CD4-positive, alpha-beta T cell treated with Interleukin-12 subunit alpha and Interleukin-12 subunit beta, for 1 hour (primary cell): ENCODE measurements around the gene FAM120A.

Experiments
- DNase-seq: peaks from one replicate; pipeline ENCODE4 v3.0.0-alpha.2; 2020

FAM120A gene

DNA sequence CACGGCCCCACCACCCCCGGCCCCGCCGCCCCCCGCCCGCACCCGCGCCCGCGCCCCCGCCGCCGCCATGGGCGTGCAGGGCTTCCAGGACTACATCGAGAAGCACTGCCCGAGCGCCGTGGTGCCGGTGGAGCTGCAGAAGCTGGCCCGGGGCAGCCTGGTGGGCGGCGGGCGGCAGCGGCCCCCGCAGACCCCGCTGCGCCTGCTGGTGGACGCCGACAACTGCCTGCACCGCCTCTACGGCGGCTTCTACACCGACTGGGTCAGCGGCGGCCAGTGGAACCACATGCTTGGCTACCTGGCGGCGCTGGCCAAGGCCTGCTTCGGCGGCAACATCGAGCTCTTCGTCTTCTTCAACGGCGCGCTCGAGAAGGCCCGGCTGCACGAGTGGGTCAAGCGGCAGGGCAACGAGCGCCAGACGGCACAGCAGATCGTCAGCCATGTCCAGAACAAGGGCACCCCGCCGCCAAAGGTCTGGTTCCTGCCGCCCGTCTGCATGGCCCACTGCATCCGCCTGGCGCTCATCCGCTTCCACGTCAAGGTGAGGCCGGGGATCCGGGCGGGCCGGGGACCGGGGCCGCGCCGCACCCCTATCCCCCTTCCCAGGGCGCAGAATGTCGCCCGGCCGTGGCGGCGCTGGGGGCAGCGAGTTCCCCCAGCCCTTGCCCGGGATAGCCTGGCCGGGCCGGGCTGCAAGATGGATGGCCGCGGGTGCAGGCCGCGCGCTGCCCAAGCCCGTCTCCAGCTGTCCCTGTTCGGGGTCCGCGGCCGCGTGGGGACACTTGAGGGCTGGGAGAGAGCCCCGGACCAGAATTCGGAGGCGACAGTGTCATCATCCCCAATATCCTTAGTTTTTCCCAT is 594 bp downstream of the FAM120A start:
- peak; percentile 42 for DNase-seq

DNA sequence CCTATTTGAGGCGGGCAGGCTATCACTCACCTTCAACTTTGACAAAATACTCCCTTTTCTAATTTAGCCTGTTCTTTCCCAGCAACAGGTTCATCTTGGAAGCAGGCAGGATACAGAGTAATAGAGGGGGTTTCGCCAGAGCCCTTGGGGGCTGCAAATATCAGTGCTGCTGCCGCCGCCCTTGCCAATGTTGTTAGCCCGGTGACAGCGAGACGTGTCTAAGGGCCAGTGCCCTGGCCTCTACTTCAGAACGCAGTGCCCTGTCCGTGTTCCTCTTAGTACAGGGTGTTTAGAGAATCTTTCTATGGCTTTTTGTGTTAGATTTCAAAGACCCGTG is 1.2 kb downstream of the FAM120A start:
- DNase-seq = no peak

DNA sequence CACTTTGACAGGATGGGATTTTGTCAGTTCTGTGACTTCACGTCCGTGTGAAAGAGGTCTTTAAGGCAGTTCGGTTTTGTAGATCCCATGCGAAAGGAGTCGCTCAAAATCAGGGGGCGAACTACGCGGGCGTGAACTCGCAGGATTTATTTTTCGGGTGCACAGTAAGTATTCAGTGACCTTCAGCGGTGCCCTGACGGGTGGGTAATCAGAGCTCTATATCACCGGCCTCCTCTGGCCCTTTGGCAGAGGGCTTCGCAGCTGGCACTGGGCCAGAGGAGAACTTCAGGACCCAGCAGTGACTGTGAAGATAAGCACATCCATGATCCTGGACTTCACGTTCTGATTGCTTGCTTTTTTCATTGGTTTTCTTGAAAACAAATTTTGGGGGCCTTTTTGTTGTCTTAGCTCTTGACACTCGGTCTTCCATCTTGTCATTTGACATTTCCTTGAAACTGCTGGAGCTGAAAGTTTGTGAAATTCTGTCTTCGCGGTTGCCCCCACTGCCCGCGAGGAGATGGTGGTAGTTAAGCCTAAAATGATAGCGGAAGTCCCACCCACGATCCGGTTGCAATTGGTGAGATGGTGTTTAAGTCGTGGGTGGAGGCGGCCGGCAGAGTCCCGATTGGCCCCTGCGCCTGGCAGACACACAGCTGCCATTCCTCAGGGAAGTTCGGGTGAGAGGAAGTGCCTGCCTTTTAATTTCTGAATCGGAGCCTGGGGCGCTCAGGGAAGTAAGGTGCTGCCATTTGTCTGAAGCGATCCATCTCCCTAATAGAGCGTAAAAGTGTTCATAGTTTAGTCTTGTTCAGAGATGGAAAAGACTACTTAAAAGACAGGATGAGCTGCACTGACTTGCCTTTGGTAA is 1.8 kb downstream of the FAM120A start, which contains the start of gene FAM120AOS:
FAM120AOS (minus strand) TSS at position 535 of the 868 bp plus-strand sequence. CDS start 872 bp downstream, outside the sequence.
- DNase-seq = peak; percentile 85

DNA sequence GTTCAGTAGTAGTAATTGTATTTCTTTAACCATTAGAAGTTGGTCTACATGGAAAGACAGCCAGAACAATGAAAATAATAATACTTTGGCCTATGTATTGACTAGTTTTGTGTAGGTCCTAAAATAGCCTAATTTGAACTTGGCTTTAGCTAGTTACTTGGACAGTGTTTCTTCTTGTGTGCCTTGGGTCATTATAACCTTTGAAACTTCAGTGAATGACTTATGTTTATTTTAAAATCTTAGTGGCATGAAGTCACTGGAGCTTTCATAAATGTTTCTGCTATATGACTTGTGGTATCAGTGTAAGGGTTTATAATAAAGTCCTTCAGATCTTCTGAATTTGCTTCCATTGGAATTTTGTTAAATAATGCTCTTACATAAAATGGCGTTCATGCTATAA is 4.5 kb downstream of the FAM120A start:
- DNase-seq = no peak

DNA sequence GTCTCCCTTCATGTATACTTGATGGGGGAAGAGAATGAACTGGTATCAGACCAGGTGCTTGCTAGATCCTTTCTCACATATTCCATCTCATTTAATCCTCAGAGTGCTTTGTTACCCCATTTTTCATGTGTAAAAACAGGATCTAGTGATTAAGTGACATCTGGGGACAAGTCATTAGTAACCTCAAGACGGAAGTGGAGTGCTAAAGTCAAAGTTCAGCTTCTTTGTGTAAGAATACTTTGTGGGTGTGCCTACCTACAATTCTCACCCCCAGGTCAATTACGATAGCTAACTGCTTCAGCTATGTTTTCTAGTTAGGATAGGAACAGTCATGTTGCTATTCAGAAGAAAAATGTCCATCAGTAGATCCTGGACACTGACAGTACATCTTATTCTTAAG is 5.0 kb downstream of the FAM120A start:
- DNase-seq = peak; percentile 29

DNA sequence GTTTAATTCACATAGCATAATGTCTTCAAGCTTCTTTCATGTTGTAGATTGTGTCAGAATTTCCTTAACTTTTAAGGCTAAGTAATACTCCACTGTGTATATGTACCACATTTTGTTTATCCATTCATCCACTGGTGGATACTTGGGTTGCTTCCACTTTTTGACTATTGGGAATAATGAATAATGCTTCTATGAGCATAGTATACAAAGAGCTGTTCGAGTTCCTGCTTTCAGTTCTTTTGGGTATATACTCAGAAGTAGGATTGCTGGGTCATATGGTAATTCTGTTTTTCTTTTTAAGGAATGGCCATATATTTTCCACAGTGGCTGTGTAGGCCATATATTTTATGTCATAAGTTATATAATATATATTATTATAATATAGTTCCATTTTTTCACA is 5.5 kb downstream of the FAM120A start:
- DNase-seq = no peak

DNA sequence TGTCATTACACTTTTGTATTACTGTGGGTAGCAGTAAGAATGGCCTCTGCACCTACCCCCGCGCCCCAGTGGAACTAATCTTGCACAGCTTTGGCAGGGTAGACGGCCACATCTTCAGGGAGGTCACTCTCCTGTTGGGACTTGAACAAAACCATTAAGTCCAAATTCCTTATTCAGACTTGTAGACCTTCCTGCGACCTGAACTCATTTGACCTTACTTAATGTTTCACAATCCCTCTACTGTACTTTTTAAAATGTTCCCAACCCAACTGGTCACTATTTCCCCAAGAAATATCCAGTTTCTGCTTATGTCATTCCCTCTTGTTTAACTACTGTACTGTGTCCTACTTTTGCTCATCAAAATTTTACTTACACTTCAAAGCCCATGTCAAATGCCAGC is 7.2 kb downstream of the FAM120A start:
- no peak for DNase-seq

DNA sequence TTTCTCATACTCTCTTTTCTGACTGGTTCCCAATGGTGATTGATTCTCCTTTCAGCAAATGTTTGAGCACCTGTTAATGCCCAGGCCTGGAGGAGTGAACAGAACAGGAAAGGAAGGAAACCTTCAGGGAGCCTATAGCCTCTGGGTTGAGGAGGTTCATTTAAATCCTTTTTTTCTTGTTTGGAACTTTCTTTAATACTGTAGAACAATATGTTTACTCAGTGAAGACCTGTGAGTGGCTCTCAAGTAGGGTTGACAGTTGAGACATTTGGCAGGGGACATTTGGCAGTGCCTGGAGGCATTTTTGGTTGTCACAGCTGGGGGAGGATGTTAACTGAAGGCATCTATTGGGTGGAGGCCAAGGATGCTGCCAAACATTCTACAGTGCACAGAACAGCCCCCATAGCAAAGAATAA is 8.0 kb downstream of the FAM120A start:
- no peak for DNase-seq

DNA sequence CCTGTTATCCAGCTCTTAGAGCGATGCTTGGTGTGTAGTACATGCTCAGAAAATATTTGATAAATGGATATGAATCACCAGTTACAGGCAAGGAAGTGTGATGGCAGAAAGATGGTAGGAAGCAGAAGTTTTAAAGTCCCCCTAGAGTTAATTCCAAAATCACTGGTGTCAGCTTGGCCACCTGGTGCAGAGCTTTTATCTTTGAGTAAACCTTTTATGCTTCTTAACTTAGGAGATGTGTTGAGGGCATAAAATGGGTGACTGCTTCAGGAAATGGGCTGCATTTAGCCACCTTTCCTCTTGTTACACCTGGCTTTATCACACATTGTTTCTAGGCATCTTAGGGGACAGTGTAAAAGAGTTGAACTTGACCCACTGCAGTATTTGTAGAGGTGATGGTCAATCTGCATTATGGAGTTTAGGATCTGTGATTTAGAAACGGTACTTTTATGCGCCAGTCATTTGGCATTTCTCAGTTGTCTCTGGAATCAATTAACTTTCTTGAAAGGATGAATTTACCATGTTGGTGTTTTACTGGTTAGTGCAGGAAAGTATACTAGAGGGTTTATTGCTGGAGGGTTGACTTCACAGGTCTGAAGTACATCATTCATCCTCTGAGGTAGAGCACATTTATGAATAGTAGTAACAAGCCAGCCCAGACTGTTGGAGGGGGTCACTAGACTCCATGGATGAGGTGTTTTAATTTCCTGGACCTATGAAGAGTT is 9.4 kb downstream of the FAM120A start:
- no peak for DNase-seq

DNA sequence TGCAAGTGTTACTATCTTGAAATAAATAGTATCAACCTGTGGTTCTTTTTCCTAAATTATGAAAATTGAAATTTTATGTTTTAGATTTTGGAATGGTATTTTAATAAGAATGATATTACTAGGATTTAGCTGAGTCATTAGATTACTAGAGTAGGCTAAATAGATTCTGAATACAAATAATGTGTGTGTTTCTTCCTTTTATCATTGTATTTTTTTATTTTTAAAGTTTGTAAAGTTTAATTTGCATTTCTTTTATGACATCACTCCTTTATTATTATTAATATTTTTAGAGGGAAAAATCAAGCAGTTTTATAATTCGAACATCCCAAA is 9.9 kb downstream of the FAM120A start:
- DNase-seq = no peak

DNA sequence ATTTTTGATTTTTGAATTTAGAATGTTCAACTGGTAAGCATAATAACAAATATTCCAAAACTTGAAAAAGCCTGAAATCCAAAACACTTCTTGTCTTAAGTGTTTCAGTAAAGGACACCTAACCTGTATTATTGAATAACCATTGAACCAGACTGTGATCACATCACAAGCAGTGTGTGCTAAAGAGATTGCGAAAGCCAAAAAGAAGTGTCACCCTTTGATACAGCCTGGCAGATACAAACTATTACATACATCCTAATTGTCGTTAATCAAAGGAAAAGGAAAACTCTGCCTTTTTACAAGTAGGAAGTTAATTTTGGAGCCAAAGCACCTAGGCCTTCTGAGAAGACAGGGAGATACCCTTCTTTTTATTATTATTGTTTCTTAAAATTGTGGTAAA is 10.3 kb downstream of the FAM120A start:
- no peak for DNase-seq

DNA sequence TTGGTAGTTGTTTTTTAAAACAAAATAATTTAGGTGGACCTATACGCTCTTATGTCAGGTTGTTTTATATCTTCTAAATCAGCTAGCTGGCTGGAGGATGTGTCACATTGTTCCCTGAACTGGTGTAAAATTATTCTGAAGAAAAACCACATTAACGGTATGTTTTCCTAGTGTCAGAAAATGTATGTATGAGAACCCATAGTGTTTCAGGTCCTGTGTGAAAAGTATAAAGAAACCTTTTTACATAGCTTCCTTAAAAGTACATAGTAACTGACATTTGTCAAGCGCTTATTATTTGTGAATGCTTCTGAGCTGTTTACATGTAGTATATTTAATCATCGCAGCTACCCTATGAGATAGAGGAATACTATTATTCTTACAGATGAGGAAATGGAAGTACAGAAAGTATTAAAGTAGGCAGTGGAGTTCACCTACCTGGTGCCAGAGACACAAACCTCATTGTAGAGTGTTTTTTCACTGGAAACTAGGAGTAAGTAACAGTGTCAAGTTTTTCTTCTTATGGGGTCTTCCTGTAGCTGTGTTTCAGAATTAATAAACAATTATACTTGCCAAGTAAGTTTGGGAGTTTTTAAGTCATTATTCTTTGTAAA is 12.3 kb downstream of the FAM120A start:
- no peak for DNase-seq

DNA sequence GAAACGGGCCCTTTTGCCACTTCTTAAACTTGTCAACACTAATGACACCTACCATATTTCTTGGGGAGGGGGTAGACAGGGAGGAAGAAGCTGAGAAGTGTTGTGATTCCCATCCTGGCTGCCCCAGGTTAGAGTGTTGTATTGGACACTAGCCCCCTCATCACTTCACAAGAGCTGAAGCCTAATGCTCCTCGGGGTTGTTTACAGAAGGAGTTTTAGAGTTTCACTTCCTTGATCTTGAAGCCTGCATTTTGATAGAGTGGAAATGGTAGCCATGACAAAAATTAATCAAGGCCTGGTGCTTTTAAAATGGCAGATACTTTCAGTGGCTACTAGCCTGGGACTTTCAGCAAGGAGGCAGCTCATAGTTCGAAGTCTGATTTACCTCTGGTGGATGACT is 12.9 kb downstream of the FAM120A start:
- no peak for DNase-seq

DNA sequence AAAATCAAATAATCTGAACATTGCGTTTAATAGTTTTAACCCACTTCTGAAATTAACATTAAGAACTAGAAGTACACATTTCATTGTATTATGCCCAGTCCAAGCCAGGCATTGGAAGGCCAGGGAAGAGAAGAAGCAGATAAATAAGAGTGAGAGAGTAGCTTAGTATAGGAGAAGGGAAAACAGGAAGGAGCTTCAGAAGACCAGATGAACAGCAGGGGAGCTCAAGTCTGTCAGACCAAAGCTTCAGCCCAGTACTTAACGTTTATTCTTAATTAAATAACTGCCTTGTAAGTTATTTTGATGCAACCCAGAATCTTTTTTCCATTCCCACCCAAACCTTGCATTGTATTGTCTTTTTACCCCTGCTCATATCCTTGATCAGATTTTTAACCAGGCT is 13.4 kb downstream of the FAM120A start:
- DNase-seq = no peak

DNA sequence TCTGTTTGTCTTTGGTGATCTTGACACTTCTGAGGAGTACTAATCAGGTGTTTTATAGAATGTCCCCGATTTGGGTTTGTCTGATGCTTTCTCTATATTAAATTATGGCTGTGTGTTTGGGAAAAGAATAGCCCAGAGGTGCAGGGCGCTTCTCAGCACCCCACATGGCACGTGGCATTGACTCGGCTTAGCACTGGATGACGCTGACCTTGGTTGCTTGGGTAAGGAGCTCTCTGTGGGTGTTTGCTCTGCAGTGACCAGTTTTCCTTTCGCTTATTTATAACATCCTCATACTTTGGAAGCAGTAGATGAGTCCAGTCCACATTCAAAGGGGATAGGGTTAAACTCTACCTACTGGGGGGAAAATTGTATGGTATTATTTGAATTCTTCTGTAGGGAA is 14.4 kb downstream of the FAM120A start:
- DNase-seq = no peak

DNA sequence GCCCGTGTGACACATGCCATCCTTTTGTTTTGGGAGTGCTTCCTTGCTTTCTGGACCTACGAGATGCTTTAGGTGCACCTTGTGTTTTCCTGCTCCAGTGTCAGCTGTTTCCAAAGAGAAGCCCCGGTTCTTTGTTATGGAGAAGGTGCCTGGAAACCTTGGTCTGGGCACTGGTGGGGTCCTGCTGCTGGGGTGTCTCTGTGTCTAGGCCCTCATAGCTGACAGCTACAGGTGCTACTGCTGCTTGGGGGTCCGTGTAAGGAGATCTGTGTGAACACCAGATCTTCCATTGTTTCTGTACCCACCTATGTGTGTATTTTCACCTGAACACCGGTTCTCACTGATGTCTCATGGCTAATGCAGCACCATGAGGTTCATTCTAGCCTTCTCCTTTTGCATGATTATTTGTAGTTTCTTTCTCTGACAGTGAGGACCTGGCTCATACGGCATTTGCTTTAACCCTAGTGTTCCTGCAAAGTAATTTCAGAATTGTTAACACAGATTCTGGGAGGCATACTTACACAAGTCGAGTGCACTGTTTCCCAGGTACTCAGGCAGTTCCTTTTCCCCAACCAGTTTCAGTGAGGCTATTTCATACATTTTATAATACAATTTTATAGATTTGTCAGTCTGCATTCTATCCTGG is 15.1 kb downstream of the FAM120A start:
- DNase-seq = no peak

DNA sequence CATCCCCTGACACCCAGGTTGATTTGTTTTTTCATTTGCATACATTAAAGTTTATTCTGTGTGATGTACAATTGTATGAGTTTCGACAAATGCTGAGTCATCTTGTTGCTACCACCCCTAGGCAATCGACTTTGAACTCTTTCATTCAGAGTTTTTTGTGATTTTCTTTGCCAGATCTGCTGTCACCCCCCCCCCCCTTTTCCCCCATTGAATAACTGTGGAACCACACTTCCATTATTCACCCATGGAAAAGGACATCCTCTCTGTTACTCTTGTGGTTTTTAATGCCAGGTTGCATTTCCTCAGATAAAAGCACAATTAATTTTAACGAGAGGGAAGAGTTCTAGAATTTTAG is 15.6 kb downstream of the FAM120A start:
- DNase-seq = no peak

DNA sequence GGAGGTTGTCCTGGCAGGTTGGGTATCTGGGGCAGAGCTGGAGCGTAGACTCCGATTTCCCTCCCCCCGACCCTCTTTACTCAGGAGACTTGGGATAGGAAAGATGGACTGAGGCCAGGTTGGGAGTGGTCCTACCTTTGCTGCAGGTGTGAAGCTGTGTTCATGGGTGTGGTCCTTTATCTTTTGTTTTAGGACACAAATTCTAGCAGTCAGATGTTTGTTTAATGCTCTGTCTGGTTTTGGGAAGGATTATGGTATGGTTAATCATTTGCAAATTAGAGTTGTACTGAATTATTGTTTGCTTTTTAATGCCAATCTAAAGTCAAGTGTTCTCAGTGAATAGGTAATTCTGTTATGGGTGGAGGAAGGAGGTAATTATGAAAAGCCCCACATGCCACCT is 16.0 kb downstream of the FAM120A start:
- no peak for DNase-seq

DNA sequence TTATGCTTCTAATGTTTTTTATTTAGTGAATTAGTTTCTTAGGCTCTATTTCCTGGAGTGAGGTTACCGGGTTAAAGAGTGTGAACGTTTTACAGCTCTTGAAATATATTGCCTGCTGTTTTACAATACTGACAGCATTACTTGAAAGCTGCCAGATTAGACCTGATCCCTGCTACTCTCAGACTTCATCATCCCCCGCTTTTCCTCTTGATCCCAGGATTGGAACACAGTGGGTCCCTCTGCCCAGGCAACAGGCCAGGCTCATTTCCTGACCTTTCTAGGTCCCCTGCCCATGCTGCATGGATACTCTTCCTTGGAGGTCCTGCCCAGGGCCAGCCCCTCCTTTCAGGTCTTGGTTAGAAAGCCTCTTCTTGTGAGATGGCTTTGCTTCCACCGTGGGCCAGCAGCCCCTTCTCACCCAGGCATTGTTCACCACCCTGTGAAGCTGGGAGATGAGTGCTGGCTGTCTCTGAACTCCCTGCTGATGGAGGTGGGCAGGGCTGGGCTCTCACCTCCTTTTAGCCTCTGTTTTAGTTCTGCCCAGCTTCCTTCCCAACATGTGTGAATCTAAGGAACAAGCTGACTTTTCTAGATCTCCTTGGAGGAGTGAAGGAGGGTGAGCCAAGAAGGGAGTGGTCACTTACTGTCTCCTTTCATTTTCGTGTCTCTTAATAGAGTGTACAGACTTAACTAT is 17.4 kb downstream of the FAM120A start:
- no peak for DNase-seq

DNA sequence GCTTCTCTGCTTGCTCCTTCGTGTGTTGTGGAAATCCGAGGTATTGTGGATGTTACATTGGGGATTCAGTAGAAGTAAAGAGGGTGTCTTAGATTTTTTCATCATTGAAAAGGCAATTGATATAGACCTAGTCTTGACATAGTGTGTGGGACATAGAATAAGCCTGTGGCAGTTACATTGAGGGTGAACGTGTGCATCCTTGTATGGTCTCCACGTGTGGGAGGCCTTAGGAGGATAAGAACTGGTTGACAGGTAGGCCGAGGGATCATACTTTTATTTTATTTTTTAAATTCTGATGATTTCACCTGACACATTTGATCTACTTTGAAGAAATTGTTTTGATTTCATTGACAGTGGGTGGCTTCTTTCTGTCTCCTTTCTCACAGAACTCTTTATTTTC is 18.9 kb downstream of the FAM120A start:
- no peak for DNase-seq

DNA sequence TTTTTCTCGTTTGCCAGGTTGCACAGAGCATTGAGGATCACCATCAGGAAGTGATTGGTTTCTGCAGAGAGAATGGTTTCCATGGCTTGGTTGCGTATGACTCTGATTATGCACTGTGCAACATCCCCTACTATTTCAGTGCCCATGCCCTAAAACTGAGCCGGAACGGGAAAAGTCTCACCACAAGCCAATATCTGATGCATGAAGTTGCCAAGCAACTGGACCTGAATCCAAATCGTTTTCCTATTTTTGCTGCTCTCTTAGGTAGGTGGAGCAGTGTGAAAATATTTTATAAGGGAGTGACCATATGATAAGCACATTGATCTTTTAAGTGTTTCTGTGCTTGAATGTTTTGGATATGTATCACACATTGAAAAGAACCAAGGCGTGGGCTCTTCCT is 19.6 kb downstream of the FAM120A start:
- no peak for DNase-seq

DNA sequence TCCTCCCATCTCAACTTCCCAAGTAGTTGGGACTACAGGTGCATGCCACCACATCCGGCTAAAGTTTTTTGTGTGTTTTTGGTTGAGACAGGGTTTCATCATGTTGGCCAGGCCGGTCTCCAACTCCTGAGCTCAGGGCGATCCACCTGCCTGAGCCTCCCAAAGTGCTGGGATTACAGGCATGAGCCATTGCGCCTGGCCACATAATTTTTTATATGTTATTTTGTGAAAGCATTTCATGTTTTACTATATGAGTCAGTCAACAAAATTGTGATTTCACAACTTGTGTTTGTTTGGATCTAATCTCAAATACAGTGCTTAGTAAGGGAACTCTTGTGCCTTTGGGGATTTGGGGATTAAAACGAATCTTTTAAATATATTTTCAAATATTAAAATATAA is 21.9 kb downstream of the FAM120A start:
- DNase-seq = no peak
